Activated CD8-positive, alpha-beta T cell treated with anti-CD3 and anti-CD28 coated beads for 36 hours (primary cell): ENCODE data around the gene CTNNA3. TPM values are rescaled to one million over a fixed set of nuclear protein-coding genes. Genes with fewer than 3 reads are reported as not detected.

Experiments used
- ATAC-seq: fragments of 200-7000 bp; cut with Tn5 transposase; one replicate; pipeline ENCODE4 v1.10.0; 2021; ENCODE audit warnings: mild to moderate bottlenecking, moderate library complexity
- CTCF ChIA-PET: fragments of 350-600 bp; sonication (Branson Sonifier 250); formaldehyde crosslinking; loops from one replicate; lab custom pipeline; 2021; ENCODE audit warnings: antibody characterized with exemption; lab: Charles Lee
- POLR2A ChIA-PET: fragments of 350-600 bp; sonication (Branson Sonifier 250); formaldehyde crosslinking; loops from one replicate; lab custom pipeline; 2021; ENCODE audit warnings: antibody characterized with exemption; lab: Charles Lee
- DNase-seq: peaks from one replicate; pipeline ENCODE4 v3.0.0-alpha.2; 2020
- H3K27ac Mint-ChIP-seq: one replicate; pipeline ENCODE4 v1.8.0; 2021; ENCODE audit warnings: mild to moderate bottlenecking, mixed read lengths
- H3K27me3 Mint-ChIP-seq: one replicate; pipeline ENCODE4 v1.8.0; 2021; ENCODE audit warnings: mixed read lengths
- H3K36me3 Mint-ChIP-seq: one replicate; pipeline ENCODE4 v1.8.0; 2021; ENCODE audit warnings: low read depth, mixed read lengths
- H3K4me1 Mint-ChIP-seq: one replicate; pipeline ENCODE4 v1.8.0; 2021; ENCODE audit warnings: low read depth, mixed read lengths
- H3K4me3 Mint-ChIP-seq: one replicate; pipeline ENCODE4 v1.8.0; 2021; ENCODE audit warnings: mild to moderate bottlenecking, moderate library complexity, mixed read lengths
- H3K9me3 Mint-ChIP-seq: one replicate; pipeline ENCODE4 v1.8.0; 2021; ENCODE audit warnings: mixed read lengths
- CTCF ChIP-seq: fragments of 200-600 bp; IDR thresholded peaks from one replicate; pipeline ENCODE4 v1.8.0; 2022; ENCODE audit warnings: antibody characterized with exemption, mild to moderate bottlenecking
- intact Hi-C: fragments of 100-400 bp; cut with micrococcal nuclease; formaldehyde crosslinking; loops from one replicate; pipeline ENCODE4 v1.10.0; 2022
- total RNA-seq, 2 experiments: library from RNA; stranded (reverse); gene quantifications; one replicate each; pipeline ENCODE4 v1.2.3, GENCODE V29; 2021

Gene CTNNA3
- total RNA-seq, 2 experiments from 2014 or later, result not detected

DNA sequence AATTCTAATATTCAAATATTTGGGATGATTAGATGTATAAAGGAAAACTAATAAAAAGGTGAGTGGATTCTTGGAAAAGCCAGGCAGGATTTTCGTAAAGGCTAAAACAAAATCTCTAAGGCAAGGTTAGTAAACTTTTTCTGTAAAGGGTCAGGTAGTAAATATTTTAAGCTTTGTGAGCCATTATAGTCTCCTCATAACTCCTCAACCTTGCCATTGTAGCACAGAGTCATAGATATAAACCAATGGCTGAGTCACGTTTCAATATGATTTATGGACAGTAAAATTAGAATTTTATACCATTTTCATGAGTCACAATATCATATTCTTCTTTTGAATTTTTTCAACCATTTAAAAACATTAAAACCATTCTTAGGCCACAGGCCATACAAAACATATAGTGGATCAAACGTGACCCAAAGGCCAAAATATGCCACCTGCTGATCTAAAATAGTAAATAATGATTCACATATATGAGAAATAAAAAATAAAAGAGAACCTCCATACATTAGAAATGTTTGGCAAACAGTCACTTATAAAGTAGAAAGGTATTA is 1422.0 kb downstream of the CTNNA3 start:
- H3K27me3 Mint-ChIP-seq, result no peaks in the 10 kb centered on the region
- CTCF ChIA-PET, result no interaction called here
- TF ChIP-seq CTCF, result no peak
- POLR2A ChIA-PET, result no interaction called here
- peaks cover 2% of the 10 kb centered on the region for H3K9me3 Mint-ChIP-seq
- H3K27ac Mint-ChIP-seq, result no peak overlapping the region
- intact Hi-C loops, result no loop called here
- H3K4me3 Mint-ChIP-seq, result no peak overlapping the region
- no peaks in the 10 kb centered on the region for H3K4me1 Mint-ChIP-seq
- ATAC-seq (no peak), DNase-seq (no peak)
- no peaks in the 10 kb centered on the region for H3K36me3 Mint-ChIP-seq

- intact Hi-C loops, result no loop called here
- no peak for ATAC-seq
- Mint-ChIP-seq H3K4me1 (no peaks in the 10 kb centered on the region), H3K36me3 (no peaks in the 10 kb centered on the region), H3K27me3 (no peaks in the 10 kb centered on the region), H3K27ac (no peak overlapping the region), H3K9me3 (peaks cover 6% of the 10 kb centered on the region), H3K4me3 (no peak overlapping the region)
- ChIA-PET POLR2A (no interaction called here), CTCF (no interaction called here)
- no peak for TF ChIP-seq CTCF
- DNase-seq, result no peak
Measured at GRCh38 chr10:66265398-66265797, 1430.6 kb downstream of the CTNNA3 start.

- DNase-seq (no peak), ATAC-seq (no peak)
- Mint-ChIP-seq H3K4me3 (no peak overlapping the region), H3K27me3 (no peaks in the 10 kb centered on the region), H3K4me1 (no peaks in the 10 kb centered on the region), H3K9me3 (peaks cover 2% of the 10 kb centered on the region), H3K36me3 (no peaks in the 10 kb centered on the region), H3K27ac (no peak overlapping the region)
- POLR2A ChIA-PET, result no interaction called here
- no peak for TF ChIP-seq CTCF
- CTCF ChIA-PET, result no interaction called here
- intact Hi-C loops, result no loop called here
Measured at GRCh38 chr10:66259836-66260235, 1436.2 kb downstream of the CTNNA3 start.

DNA sequence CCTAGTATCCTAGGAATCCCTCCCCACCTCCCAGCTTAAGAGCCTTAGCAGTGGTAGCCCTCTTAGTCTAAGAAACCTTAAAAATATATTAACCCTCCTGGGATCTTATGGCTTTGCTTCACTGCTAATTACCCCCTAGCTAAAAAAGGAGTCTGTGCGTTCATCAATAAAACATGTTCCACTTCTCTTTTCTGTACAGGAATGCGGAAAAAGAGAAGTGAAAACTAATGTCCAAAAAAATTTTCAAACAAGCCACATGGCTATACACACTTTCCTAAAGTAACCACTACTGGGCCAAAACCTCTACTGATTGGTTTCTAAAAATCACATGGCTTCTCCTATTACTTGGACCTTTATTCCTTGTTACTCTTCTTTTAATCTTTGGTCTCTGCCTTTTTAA is 1437.3 kb downstream of the CTNNA3 start:
- TF ChIP-seq CTCF, result no peak
- Mint-ChIP-seq H3K36me3 (no peaks in the 10 kb centered on the region), H3K4me1 (no peaks in the 10 kb centered on the region), H3K27me3 (no peaks in the 10 kb centered on the region), H3K4me3 (no peak overlapping the region), H3K27ac (no peak overlapping the region), H3K9me3 (peaks cover 2% of the 10 kb centered on the region)
- CTCF ChIA-PET, result no interaction called here
- no peak for ATAC-seq
- intact Hi-C loops, result no loop called here
- POLR2A ChIA-PET, result no interaction called here
- DNase-seq, result no peak

- no peak overlapping the region for H3K4me3 Mint-ChIP-seq
- H3K4me1 Mint-ChIP-seq, result no peaks in the 10 kb centered on the region
- no peaks in the 10 kb centered on the region for H3K36me3 Mint-ChIP-seq
- intact Hi-C loops, result no loop called here
- TF ChIP-seq CTCF, result no peak
- H3K27me3 Mint-ChIP-seq, result no peaks in the 10 kb centered on the region
- DNase-seq (no peak), ATAC-seq (no peak)
- H3K9me3 Mint-ChIP-seq, result peaks cover 2% of the 10 kb centered on the region
- ChIA-PET POLR2A (no interaction called here), CTCF (no interaction called here)
- no peak overlapping the region for H3K27ac Mint-ChIP-seq
Measured at GRCh38 chr10:66257801-66258200, 1438.2 kb downstream of the CTNNA3 start.
